HepG2 (cell line): ENCODE results near the gene SBK1. TPM values are rescaled to one million over a fixed set of nuclear protein-coding genes. Genes with fewer than 3 reads are reported as not detected.

ENCODE experiments used
- ATAC-seq: fragments of 200-7000 bp; cut with Tn5 transposase; 3 replicates; pipeline ENCODE4 v1.9.1; 2020; ENCODE audit warnings: mild to moderate bottlenecking, moderate library complexity
- BruUV-seq: library from RNA; stranded (reverse); fragments of 400-500 nt; replicated peaks from 2 replicates; lab custom pipeline; 2021; lab: Mats Ljungman, UMichigan
- CTCF ChIA-PET: fragments of 300-600 bp; formaldehyde crosslinking; extraction: SDS; loops from one replicate; lab custom pipeline; 2021; ENCODE audit warnings: low total read pairs, inconsistent platforms, low intra/inter-chr PET ratio; lab: Yijun Ruan, JAX
- POLR2A ChIA-PET: fragments of 350-600 bp; sonication (Branson Sonifier 250); formaldehyde crosslinking; loops from one replicate; lab custom pipeline; 2020; ENCODE audit warnings: antibody characterized with exemption, inconsistent platforms; lab: Yijun Ruan, JAX
- DNase-seq: peaks from one replicate; pipeline ENCODE4 v3.0.0-alpha.2; 2015; ENCODE audit warnings: low spot score
- FAIRE-seq: peaks from 3 replicates; lab custom pipeline; 2011; peaks lifted over from hg19 to GRCh38; lab: Jason Lieb, UNC
- H2AFZ ChIP-seq: one replicate; pipeline ENCODE4 v1.6.1; 2011; ENCODE audit warnings: low read length, inconsistent platforms
- H3K27ac ChIP-seq: fragments of 300-600 bp; 3 replicates; pipeline ENCODE4 v1.8.0; 2011; ENCODE audit warnings: mixed run types, mild to moderate bottlenecking, mixed read lengths, low read length, inconsistent platforms; ENCODE audit not compliant: insufficient read depth; ENCODE audit errors: extremely low read length
- H3K27me3 ChIP-seq, 2 experiments: fragments of 200-600 bp in 1 of 2; 2 replicates in 1 of 2; 3 replicates in 1 of 2; pipeline versions ENCODE4 v1.6.0 to v1.8.0; 2011; ENCODE audit warnings: low read length in 2 of 2, mild to moderate bottlenecking in 2 of 2, moderate library complexity in 2 of 2, inconsistent platforms in 1 of 2; ENCODE audit not compliant: insufficient read depth in 2 of 2, control insufficient read depth in 1 of 2
- H3K36me3 ChIP-seq, 2 experiments: fragments of 200-600 bp in 1 of 2; replicated peaks in 1 of 2; 2 replicates in 1 of 2; 3 replicates in 1 of 2; pipeline versions ENCODE4 v1.5.1 to v1.8.0; 2011; ENCODE audit warnings: low read length in 2 of 2, inconsistent platforms in 1 of 2; ENCODE audit not compliant: insufficient read depth in 2 of 2, control insufficient read depth in 1 of 2
- H3K4me1 ChIP-seq: 2 replicates; pipeline ENCODE4 v1.5.1; 2012; ENCODE audit warnings: low read length, inconsistent platforms; ENCODE audit not compliant: insufficient read depth
- H3K4me2 ChIP-seq: 2 replicates; pipeline ENCODE4 v1.6.0; 2011; ENCODE audit warnings: low read depth, low read length, inconsistent platforms
- H3K4me3 ChIP-seq, 3 experiments: fragments of 200-600 bp in 1 of 3; sonication (generic), shearing (Covaris generic) in 1 of 3; replicated peaks in 1 of 3; 2 replicates each; pipeline ENCODE4 v1.5.1; 2011 to 2016; ENCODE audit warnings: low read length in 3 of 3, inconsistent platforms in 2 of 3, low read depth in 2 of 3, mild to moderate bottlenecking in 2 of 3, control low read depth in 1 of 3, mixed read lengths in 1 of 3; ENCODE audit not compliant: insufficient read depth in 1 of 3
- H3K79me2 ChIP-seq: one replicate; pipeline ENCODE4 v1.6.1; 2011; ENCODE audit warnings: low read length, inconsistent platforms; ENCODE audit not compliant: insufficient read depth
- H3K9ac ChIP-seq: 2 replicates; pipeline ENCODE4 v1.6.0; 2011; ENCODE audit warnings: mild to moderate bottlenecking, low read depth, low read length, inconsistent platforms; ENCODE audit not compliant: insufficient read depth
- H3K9me3 ChIP-seq: 2 replicates; pipeline ENCODE4 v1.5.1; 2012; ENCODE audit warnings: mild to moderate bottlenecking, low read length
- H4K20me1 ChIP-seq: 2 replicates; pipeline ENCODE4 v1.6.0; 2011; ENCODE audit warnings: inconsistent platforms, mild to moderate bottlenecking, low read length, moderate library complexity; ENCODE audit not compliant: insufficient read depth
- AGO1 ChIP-seq: fragments of 200-400 bp; formaldehyde crosslinking; IDR thresholded peaks from 2 replicates; pipeline ENCODE4 v1.6.1; 2017; ENCODE audit warnings: mild to moderate bottlenecking, low read depth, low read length, moderate library complexity; ENCODE audit not compliant: poor library complexity, severe bottlenecking
- ATF2 ChIP-seq: sonication (generic); formaldehyde crosslinking; IDR thresholded peaks from 2 replicates; pipeline ENCODE4 v1.4.0; 2020; ENCODE audit warnings: missing genetic modification reagents
- MAZ ChIP-seq, 2 experiments: sonication (generic) in 1 of 2; formaldehyde crosslinking in 1 of 2; IDR thresholded peaks; 2 replicates each; pipeline versions ENCODE4 v1.5.0 to v1.6.1; 2012 to 2020; ENCODE audit warnings: low read depth in 2 of 2, mild to moderate bottlenecking in 2 of 2, borderline replicate concordance in 1 of 2, improper control_type of control experiment in 1 of 2, low read length in 1 of 2, missing genetic modification reagents in 1 of 2, moderate library complexity in 1 of 2
- PLRG1 ChIP-seq: fragments of 450-650 bp; conservative IDR thresholded peaks from 2 replicates; pipeline ENCODE4 v1.6.1; 2016
- RNF2 ChIP-seq: fragments of 450-650 bp; conservative IDR thresholded peaks from 2 replicates; pipeline ENCODE4 v1.6.1; 2016; ENCODE audit warnings: low read depth
- ZNF256 ChIP-seq: sonication (generic); formaldehyde crosslinking; conservative IDR thresholded peaks from 2 replicates; pipeline ENCODE4 v1.4.0; 2020; ENCODE audit warnings: missing genetic modification reagents
- ZNF281 ChIP-seq: sonication (generic); formaldehyde crosslinking; IDR thresholded peaks from 2 replicates; pipeline ENCODE4 v1.4.0; 2020; ENCODE audit warnings: missing genetic modification reagents, borderline replicate concordance
- ZNF644 ChIP-seq: IDR thresholded peaks from 2 replicates; pipeline ENCODE4 v1.6.1; 2016; ENCODE audit warnings: low read depth
- ZNF777 ChIP-seq: sonication (generic); formaldehyde crosslinking; IDR thresholded peaks from 2 replicates; pipeline ENCODE4 v1.4.0; 2020; ENCODE audit warnings: missing genetic modification reagents
- ZZZ3 ChIP-seq: sonication (generic); formaldehyde crosslinking; IDR thresholded peaks from 2 replicates; pipeline ENCODE4 v1.4.0; 2020; ENCODE audit warnings: missing genetic modification reagents, mild to moderate bottlenecking, borderline replicate concordance
- WGBS: methylation state at CpG from one replicate; pipeline ENCODE4 v1.1.6; 2017; ENCODE audit warnings: low lambda C conversion rate; 5-methylcytosine and 5-hydroxymethylcytosine counted together
- in situ Hi-C: cut with HindIII; loops from 2 replicates; pipeline ENCODE4 v1.10.0; 2017; ENCODE audit warnings: low pct_unique_long_range_greater_than_20kb; ENCODE audit not compliant: extremely low pct_ligation_motif_present
- intact Hi-C: fragments of 100-400 bp; cut with micrococcal nuclease; formaldehyde crosslinking; loops from one replicate; pipeline ENCODE4 v1.10.0; 2022; ENCODE audit not compliant: unreplicated experiment
- polyA plus RNA-seq, 8 experiments: library from polyadenylated mRNA; depleted of rRNA in 3 of 8; stranded (reverse) in 7 of 8; unstranded in 1 of 8; fragments of >200 nt; fragmentation: Illumina TruSeq in 4 of 8; extraction: Trizol in 4 of 8; gene quantifications; 2 replicates each; pipeline versions ENCODE4 v1.2.1 to v1.2.3, GENCODE V29; 2011 to 2016; ENCODE audit warnings: low read depth in 4 of 8, missing spikeins in 1 of 8, mixed read lengths in 1 of 8; ENCODE audit not compliant: insufficient read depth in 1 of 8
- total RNA-seq, 5 experiments: library from RNA; depleted of rRNA; stranded (reverse); fragments of >200 nt; fragmentation: Illumina TruSeq; extraction: Trizol; gene quantifications; 2 replicates each; pipeline ENCODE4 v1.2.3, GENCODE V29; 2016; ENCODE audit warnings: low read depth in 1 of 5
- TF ChIP-seq, protein P1 (sequence below): IDR thresholded peaks from 2 replicates; pipeline ENCODE4 v1.6.1; 2016; ENCODE audit warnings: missing biosample characterization, missing genetic modification reagents, low read depth

Gene SBK1
- total and polyA plus RNA-seq, 2 of the 13 experiments (the other 11 are each of a cell fraction or from before 2014, with no cell fraction given) = 0.15 to 0.17 TPM

GRCh38 chr16:28298511-28298878, 6.2 kb downstream of the SBK1 start:
- ChIA-PET CTCF (no interaction called here), POLR2A (no interaction called here)
- intact Hi-C loops = no loop called here
- TF ChIP-seq, protein P1, sequence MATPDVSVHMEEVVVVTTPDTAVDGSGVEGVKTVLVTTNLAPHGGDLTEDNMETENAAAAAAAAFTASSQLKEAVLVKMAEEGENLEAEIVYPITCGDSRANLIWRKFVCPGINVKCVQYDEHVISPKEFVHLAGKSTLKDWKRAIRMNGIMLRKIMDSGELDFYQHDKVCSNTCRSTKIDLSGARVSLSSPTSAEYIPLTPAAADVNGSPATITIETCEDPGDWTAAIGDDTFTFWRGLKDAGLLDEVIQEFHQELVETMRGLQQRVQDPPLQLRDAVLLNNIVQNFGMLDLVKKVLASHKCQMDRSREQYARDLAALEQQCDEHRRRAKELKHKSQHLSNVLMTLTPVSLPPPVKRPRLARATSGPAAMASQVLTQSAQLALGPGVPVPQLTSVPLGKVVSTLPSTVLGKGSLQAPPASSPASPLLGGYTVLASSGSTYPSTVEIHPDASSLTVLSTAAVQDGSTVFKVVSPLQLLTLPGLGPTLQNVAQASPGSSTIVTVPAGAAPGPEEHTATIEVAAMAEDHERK (CRISPR knock-in tag) = no peak
- TF ChIP-seq ZNF644 (CRISPR knock-in tag) (no peak), AGO1 (no peak), ZZZ3 (CRISPR knock-in tag) (no peak), ATF2 (CRISPR knock-in tag) (no peak), ZNF777 (CRISPR knock-in tag) (no peak), ZNF281 (CRISPR knock-in tag) (no peak), MAZ (IDR thresholded peaks at IDR 0.05; ENCODE audit: borderline replicate concordance, low read depth, low read length) (no peak), MAZ (CRISPR knock-in tag; IDR thresholded peaks at IDR 0.05; ENCODE audit: low read depth) (no peak), PLRG1 (no peak), ZNF256 (CRISPR knock-in tag) (no peak), RNF2 (no peak)
- H3K4me2 ChIP-seq = no peak overlapping the region
- peaks cover 15 to 48% of the 10 kb centered on the region in 2 experiments for H3K27me3 ChIP-seq
- ATAC-seq (no peak), FAIRE-seq (no peak), DNase-seq (no peak)
- no peak overlapping the region for H3K27ac ChIP-seq
- WGBS = 5% methylated on average over 3 of the region's 4 CpGs
- no TSS peak for BruUV-seq
- H3K36me3 ChIP-seq = no peaks in the 10 kb centered on the region
- H2AFZ ChIP-seq = no peak overlapping the region
- no peaks in the 10 kb centered on the region for H3K9me3 ChIP-seq
- no peaks in the 10 kb centered on the region for H3K79me2 ChIP-seq
- peaks cover 13% of the 10 kb centered on the region; the same call in 1 of the 2 replicates for H4K20me1 ChIP-seq
- no peak overlapping the region for H3K9ac ChIP-seq
- in situ Hi-C loops = no loop called here
- H3K4me1 ChIP-seq = peaks cover 4% of the 10 kb centered on the region
- no peak overlapping the region for H3K4me3 ChIP-seq
